ENCODE results near the gene SLC7A14.

SLC7A14 gene

DNA sequence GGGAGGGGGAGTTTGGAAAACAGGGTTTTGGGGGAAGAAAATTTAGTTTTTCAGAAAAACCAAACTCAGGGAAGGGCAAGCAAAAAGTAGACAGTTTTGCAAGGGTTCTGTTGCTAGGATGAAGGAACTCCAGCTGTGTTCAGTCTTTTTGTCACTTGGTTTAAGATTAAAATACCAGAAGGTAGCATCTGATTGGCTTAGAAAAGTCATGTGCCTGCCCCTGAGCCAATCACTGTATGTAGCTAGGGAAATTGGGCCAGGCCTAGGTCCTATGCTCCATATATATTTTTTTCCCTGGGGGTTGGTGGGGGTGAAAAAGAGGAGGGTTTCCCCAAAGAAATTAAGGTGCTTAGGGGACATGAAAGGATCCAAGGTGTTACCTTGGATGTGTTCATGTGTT lies 142.9 kb downstream of the SLC7A14 start:
- Mint-ChIP-seq H3K9me3 (no peaks in the 10 kb centered on the region), H3K4me1 (peaks cover 2% of the 10 kb centered on the region), H3K36me3 (ENCODE audit: low read depth) (no peaks in the 10 kb centered on the region), H3K27me3 (ENCODE audit: low read depth, poor library complexity) (peaks cover 7% of the 10 kb centered on the region), H3K4me3 (no peak overlapping the region), H3K27ac (no peak overlapping the region)
- no peak for DNase-seq
- TF ChIP-seq, protein P1, sequence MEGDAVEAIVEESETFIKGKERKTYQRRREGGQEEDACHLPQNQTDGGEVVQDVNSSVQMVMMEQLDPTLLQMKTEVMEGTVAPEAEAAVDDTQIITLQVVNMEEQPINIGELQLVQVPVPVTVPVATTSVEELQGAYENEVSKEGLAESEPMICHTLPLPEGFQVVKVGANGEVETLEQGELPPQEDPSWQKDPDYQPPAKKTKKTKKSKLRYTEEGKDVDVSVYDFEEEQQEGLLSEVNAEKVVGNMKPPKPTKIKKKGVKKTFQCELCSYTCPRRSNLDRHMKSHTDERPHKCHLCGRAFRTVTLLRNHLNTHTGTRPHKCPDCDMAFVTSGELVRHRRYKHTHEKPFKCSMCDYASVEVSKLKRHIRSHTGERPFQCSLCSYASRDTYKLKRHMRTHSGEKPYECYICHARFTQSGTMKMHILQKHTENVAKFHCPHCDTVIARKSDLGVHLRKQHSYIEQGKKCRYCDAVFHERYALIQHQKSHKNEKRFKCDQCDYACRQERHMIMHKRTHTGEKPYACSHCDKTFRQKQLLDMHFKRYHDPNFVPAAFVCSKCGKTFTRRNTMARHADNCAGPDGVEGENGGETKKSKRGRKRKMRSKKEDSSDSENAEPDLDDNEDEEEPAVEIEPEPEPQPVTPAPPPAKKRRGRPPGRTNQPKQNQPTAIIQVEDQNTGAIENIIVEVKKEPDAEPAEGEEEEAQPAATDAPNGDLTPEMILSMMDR (IDR thresholded peaks at IDR 0.05): no peak

GRCh38 chr3:170441412-170441811 lies 144.5 kb downstream of the SLC7A14 start:
- no peak overlapping the region for H3K27ac Mint-ChIP-seq
- no peaks in the 10 kb centered on the region for H3K9me3 Mint-ChIP-seq
- H3K4me3 Mint-ChIP-seq: no peak overlapping the region
- TF ChIP-seq, protein P1 (IDR thresholded peaks at IDR 0.05): no peak
- peaks cover 7% of the 10 kb centered on the region for H3K27me3 Mint-ChIP-seq (ENCODE audit: low read depth, poor library complexity)
- H3K4me1 Mint-ChIP-seq: no peaks in the 10 kb centered on the region
- H3K36me3 Mint-ChIP-seq (ENCODE audit: low read depth): no peaks in the 10 kb centered on the region
- no peak for DNase-seq

DNA sequence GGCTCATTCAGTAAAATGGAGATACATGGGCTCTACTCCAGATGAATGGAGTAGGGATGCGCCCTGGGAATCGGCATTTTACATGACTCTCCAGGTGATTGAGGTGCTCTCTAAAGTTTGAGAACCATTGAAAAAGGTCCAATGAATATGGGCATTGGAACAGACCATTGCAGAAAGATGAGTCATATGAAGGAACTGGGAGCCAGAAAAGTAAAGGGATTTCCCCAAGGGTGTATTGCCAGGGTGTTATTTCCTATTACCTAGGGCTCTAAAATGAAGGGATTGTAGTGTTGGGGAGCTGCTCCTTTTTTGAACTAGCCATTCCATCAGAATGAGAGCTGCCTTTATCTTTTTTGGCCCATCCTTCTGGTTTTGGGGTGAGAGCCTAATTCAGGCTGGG lies 145.5 kb downstream of the SLC7A14 start:
- H3K27me3 Mint-ChIP-seq (ENCODE audit: low read depth, poor library complexity): peaks cover 7% of the 10 kb centered on the region

DNA sequence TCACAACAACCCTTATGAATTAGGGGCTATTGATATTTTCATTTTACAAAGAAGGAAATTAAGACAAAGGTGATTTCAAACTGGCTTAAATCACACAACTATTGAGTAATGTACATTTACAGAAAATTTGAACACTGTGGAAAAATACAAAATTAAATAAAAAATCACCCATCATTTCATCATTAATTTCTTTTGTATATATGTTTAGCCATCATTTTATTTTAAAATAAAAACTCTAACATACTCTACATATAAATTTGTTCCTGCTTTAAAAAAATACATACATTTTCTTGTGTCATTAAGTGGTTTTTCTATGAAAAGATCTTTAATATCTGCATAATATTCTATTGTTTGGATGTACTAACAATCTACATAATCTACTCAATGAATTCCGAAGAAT lies 147.0 kb downstream of the SLC7A14 start:
- Mint-ChIP-seq H3K27me3 (ENCODE audit: low read depth, poor library complexity) (peaks cover 7% of the 10 kb centered on the region), H3K36me3 (ENCODE audit: low read depth) (peaks cover 13% of the 10 kb centered on the region), H3K4me3 (no peak overlapping the region), H3K9me3 (no peaks in the 10 kb centered on the region), H3K4me1 (no peaks in the 10 kb centered on the region), H3K27ac (no peak overlapping the region)
- TF ChIP-seq, protein P1 (IDR thresholded peaks at IDR 0.05): no peak
- no peak for DNase-seq

More for the DNA sequence above, 145.5 kb downstream of the SLC7A14 start:
- no peaks in the 10 kb centered on the region for H3K4me1 Mint-ChIP-seq
- DNase-seq: no peak
- H3K27ac Mint-ChIP-seq: no peak overlapping the region
- no peak overlapping the region for H3K4me3 Mint-ChIP-seq
- H3K9me3 Mint-ChIP-seq: no peaks in the 10 kb centered on the region
- TF ChIP-seq, protein P1 (IDR thresholded peaks at IDR 0.05): no peak
- H3K36me3 Mint-ChIP-seq (ENCODE audit: low read depth): peaks cover 5% of the 10 kb centered on the region

DNA sequence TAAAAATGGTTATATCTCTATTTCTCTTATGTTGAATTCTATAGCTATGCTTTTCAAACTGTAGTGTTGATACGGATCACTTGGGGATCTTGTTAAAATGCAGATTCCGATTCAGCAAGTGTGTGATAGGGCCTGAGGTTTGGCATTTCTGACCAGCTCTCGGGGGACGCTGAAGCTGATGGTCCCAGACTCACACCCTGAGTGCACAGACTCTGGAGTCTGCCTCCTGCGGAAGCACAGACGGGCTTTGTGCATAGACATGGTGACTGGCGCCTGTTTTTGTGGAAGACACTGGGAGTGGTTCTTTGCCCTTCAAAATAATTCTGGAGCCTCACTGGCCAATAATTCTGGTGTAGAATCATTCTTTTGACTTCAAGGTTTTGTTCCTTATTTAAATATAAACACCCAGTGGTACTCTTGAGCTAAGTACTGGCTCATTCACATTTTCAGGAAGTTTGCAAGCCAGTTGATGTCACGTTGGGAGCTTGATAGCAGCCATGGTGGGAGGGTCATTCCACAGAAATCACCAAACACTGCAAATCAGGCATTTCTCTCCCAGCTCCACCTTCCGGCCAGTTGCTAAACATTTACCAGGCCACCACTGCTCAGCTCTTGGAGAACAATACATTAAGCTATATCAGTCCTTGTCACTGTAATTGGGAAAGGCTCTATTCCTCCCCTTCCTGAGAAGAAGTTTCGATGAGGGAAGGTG lies 148.0 kb downstream of the SLC7A14 start:
- TF ChIP-seq, protein P1 (IDR thresholded peaks at IDR 0.05): no peak
- H3K4me3 Mint-ChIP-seq: no peak overlapping the region
- no peak overlapping the region for H3K27ac Mint-ChIP-seq
- H3K4me1 Mint-ChIP-seq: no peaks in the 10 kb centered on the region
- H3K27me3 Mint-ChIP-seq (ENCODE audit: low read depth, poor library complexity): peaks cover 7% of the 10 kb centered on the region
- no peak for DNase-seq
- peaks cover 15% of the 10 kb centered on the region for H3K36me3 Mint-ChIP-seq (ENCODE audit: low read depth)
- no peaks in the 10 kb centered on the region for H3K9me3 Mint-ChIP-seq

DNA sequence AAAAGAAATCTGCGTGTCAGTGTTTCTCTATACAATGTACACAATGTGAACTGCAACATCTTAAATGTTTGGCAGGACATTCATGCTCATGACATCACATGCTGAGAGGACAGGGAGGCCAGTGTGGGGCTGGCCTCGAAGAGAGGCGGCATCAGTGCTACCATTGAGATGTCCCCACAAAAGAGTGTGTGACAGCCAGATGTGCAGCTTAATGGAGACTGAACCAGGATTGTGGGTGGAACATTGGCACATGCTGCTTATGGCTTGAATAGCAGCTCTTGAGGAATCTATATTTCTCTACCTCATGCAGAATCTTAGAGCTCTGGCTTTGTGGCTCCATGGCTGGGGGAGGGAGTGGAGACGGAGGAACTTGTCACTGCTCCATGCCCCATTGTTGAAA lies 148.7 kb downstream of the SLC7A14 start:
- Mint-ChIP-seq H3K27me3 (ENCODE audit: low read depth, poor library complexity) (peaks cover 7% of the 10 kb centered on the region), H3K9me3 (no peaks in the 10 kb centered on the region), H3K27ac (peak overlapping the region; percentile 65), H3K36me3 (ENCODE audit: low read depth) (peaks cover 15% of the 10 kb centered on the region), H3K4me3 (no peak overlapping the region), H3K4me1 (no peaks in the 10 kb centered on the region)
- no peak for DNase-seq
- TF ChIP-seq, protein P1 (IDR thresholded peaks at IDR 0.05): no peak
